Limb (tissue), 2 donors: Measurements from ENCODE around the gene CEP85L.
A peak's percentile ranks its signal among the peaks of the same experiment; 100 is the strongest.

Experiments used
- DNase-seq, 2 donors: peaks; one replicate each; pipeline ENCODE4 v3.0.0-alpha.2; 2016; ENCODE audit errors: extremely low spot score in 2 of 2

Gene CEP85L

GRCh38 chr6:118651282-118652050, at the start of gene CEP85L:
Gene CEP85L (minus strand): TSS chr6:118651591. CDS start chr6:118651269, 322 bp downstream.
- peak; percentile 94 to 96 for DNase-seq

DNA sequence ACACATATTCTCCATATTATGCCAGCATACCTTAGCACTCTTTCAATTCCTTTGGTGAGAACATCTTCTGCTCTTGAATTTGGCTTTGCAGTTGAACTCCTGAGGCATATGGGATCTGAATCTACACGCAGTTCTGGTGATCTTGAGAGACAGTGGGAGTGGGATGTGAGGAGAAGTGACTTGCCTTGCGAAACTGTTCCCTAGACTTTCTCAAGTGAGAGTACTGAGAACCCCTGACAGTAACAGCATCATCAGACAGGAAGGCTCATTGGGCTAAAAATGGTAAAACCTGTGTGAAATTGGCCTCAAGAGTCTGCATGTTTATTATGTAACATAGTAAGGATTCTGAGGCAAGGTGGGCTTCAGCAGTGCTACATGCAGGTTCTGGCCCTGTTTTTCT, 49.1 kb upstream of the CEP85L start:
- no peak for DNase-seq

DNA sequence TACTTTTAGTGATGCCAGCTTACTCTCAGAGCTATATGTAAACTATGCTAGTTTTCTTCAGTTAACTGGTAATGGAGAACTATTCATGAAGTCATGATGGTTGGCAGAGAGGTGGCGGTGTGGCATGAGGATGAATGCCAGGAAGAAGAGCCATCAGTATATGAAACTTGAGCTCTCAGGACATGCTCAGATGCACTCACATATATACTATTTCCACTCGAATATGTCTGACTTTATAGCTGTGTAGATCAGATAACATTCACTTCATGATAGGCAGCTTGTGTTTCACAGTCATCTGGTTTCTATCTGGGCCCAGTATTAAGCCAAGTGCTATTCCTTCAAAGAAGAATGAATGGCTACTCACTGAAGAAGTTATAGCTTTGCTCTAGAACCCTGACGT, 46.2 kb upstream of the CEP85L start:
- no peak for DNase-seq

DNA sequence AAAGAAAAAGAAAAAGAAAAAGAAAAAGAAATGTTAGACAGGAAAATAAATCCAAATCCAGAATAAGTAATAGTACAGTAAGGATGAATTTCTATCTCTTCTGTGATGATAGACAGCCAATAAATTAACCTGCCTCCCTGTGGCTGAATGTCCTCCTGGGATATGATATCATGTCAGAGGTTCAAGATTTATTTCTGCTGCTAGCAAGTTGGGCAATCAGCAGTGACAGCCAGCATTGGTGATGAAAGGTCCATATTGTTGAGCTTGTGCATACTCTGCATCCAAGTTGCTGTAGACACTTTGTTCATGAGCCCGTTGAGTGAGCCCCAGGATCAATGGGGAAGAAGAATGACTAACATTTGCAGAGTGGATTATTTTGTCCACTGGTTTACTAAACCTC, 44.9 kb upstream of the CEP85L start:
- DNase-seq: no peak

GRCh38 chr6:118693562-118693961, 42.2 kb upstream of the CEP85L start:
- DNase-seq: no peak

DNA sequence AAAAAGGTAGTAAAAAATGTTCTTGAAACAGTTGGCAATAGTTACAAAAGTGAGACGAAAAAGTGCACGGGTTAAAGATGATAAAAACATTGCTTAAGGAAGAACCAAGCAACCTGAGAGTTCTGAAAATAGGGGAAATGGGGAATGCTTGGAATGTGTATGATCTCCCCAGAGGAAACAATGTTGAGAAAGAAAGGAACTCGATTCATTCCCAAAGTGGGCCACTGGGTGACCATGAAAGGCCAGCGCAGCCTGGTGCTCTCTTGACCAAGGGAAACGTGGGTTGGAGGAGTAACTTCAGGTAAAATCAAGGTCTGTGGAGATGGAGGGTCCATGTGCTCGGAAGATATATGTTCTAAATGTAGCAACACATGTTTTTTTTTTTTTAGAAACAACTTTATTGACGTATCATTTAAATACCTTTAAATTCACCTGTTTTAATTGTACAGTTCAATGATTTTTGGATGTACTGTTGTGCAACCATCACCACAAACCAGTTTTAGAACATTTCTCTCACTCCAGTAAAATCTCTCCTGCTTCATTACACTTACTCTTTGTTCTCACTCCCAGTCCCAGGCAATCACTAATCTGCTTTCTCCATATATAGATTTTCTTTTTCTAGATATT, 34.5 kb upstream of the CEP85L start:
- no peak for DNase-seq

DNA sequence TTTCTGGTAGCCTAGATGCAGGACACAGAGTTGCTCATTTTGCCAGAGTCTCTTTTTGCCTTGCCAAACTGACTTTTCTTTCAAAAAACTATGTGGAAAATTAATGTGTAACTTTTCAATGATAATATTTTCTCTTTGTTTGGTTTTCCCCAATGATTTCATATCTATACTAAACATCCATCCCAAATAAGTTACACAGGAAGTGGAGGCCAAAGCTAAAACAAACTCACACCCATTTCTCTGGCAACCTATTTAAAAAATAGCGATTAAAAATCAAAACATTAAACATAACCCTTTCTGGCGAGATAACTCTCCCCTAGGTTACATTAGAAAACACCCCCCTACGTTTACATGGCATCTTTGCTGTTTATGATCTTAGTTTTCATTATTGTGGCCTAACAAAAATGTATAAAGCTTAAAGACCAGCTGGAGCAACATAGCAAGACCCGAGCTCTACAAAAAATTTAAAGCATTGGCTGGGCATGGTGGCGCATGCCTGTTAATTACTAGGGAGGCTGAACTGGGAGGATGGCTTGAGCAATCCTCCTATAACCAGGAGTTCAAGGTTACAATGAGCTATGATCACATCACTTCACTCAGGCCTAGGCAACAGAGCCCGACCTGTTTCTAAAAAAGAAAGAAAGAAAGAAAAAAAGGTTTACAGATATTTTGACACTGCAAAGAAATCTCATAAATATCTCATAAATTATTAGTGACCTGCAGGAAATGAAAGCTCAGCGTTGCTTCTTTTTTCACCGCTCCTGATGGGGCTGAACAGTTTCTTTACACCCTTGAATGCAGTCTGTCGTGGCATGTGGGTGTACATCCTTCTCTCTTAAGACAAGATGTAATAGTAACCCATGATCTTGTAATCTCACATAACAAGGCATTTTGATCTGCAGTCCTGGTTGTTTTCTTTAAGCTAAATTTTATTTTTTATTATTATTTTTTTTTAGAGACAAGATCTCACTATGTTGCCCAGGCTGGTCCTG, 32.8 kb upstream of the CEP85L start:
- no peak for DNase-seq

DNA sequence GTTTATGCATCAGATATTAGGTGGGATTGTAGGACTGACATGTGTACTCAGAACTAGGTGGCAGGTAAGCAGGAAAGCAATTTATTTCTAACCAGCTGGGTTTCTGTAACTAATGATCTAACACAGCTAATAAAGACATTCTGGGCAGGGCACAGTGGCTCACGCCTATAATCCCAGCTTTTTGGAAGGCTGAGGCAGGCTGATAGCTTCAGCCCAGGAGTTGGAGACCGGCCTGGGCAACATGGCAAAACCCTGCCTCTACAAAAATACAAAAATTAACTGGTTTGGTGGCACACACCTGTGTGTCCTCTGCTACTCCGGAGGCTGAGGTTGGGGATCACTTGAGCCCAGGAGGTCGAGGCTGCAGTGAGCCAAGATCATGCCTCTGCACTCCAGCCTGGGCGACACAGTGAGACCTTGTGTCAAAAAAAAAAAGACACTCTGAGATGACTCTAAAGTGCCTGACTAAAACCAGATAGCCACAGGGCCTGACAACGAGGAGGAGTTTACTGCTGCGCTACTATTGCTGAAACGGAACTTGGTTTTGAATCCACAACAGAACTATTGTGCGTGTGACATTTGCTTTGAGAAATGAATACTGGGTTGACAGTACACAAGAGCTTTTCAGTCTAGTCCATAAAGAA, 29.2 kb upstream of the CEP85L start:
- no peak for DNase-seq

DNA sequence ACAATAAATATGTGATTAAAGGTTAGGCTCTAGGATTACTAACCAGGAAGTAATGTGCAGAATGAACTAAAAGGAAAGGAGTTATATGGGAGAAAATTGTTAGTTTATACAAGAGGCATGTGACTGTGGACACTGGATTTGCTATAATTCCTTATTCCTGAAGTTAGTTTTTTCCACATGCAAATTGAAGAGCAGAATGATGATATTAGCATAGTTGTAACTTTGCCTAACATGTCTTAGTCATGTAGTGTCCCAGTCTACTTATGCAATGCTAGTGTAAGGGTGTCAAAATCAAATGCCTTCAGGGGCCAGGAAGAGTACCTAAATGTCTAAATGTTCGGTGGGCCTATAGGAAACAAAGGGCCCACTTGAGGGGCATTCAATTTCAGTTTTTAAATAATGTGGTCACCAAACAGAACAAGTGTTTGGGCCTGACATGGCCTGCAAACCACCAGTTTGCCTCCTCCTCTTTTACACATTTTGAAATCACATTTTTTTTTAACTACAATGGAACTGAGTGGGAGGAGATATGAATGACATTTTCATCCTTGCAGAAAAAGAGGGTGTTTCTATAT, 28.0 kb upstream of the CEP85L start:
- no peak for DNase-seq

- no peak for DNase-seq
Observed at GRCh38 chr6:118678866-118679265, 27.5 kb upstream of the CEP85L start.

- DNase-seq: no peak
Observed at GRCh38 chr6:118677193-118677592, 25.8 kb upstream of the CEP85L start.

- no peak for DNase-seq
Observed at GRCh38 chr6:118675225-118675624, 23.8 kb upstream of the CEP85L start.

- DNase-seq: no peak
Observed at GRCh38 chr6:118674772-118675171, 23.4 kb upstream of the CEP85L start.

DNA sequence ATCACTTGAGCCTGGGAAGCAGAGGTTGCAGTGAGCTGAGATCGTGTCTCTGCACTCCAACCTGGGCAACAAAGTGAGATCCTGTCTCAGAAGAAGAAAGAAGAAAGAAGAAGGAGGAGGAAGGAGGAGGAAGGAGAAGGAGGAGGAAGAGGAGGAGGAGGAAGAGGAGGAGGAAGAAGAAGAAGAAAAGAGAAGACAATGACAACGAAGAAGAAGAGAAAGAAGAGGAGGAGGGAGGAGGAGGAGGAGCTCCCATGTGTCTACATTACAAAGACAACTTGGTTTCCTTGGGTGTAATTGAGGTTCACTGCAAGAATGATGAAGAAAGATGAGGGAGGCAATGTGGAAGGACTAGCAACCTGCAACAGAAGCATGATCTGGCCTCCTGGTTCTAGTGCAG, 21.3 kb upstream of the CEP85L start:
- DNase-seq: no peak

DNA sequence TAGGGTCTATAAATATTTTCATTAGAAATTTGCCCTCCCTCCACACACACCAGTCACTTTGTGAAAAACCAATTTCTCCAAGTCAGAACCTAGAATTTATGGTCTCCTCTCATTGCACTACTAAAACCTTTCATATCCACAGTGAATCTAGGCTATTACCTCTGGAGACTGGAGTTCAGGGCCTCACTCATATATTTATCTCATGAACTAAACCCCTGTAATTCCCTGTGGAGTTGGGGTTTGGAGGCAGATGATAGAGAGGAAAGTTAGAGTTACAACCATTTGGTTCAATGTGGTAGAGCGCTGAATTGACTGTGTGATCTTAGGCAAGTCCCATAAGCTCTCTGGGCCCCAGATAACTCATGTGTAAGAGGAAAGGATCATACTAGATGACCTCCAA, 18.2 kb upstream of the CEP85L start:
- DNase-seq: no peak

DNA sequence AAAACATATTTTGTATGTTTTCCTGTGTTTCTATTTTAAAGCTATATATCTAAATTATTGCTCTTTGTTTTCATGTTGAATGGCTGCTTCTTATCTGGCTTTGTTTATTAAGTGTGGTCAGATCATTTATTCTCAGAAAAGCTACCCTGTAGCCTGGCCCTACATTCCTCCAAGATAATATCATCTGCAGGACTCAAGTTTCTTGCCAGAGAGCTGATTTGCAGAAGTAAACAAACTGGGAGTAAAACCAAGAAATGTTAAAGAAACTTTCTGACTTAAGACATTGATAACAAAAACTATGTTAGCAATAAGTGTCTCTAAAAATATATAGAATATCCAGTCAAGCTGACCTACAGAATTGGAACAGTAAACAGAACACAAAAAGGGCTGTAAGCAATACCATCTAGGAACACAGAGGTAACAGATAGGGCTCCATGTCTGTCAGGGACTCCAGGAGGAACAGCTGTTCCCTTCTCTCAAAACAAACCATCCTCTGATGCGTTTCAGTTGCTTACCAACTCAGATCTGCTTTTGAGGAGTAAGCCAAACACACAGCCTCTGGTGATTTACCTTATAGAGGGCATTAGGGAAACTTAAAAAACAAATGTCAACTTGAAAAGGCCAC, 17.5 kb upstream of the CEP85L start:
- peak in 1 of 2 donors; percentile 62 for DNase-seq

DNA sequence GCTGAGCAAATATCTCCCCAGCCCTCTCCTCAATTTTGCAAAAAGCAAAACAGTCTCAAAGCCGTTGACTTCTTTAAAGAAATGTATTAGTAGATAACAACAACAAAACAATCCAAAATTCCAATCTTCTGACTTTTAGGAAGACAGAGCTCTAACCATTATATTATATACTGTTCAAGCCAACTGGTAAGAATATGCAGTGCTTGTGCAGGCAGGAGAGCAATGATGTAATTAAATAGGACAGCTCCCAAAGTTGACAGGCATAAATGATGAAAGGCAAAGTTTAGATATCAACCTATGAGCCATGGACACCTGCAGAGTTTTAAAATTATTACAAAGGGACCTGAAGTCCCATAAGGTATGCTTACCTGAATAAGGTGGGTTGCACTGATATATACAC, 16.6 kb upstream of the CEP85L start:
- no peak for DNase-seq

GRCh38 chr6:118665011-118665410, 13.6 kb upstream of the CEP85L start:
- DNase-seq: no peak

GRCh38 chr6:118663993-118664985, 12.9 kb upstream of the CEP85L start:
- no peak for DNase-seq
